Panc1 (cell line): ENCODE results near the gene SLC44A4. TPM values are rescaled to one million over a fixed set of nuclear protein-coding genes. Genes with fewer than 3 reads are reported as not detected.
"Not testable (repeated sequence)": the region's sequence is repeated elsewhere in the genome, so short reads cannot be mapped to it uniquely, and the experiment has no call there.

Experiments
- ATAC-seq: fragments of 200-7000 bp; cut with Tn5 transposase; 2 replicates; pipeline ENCODE4 v1.9.1; 2020; ENCODE audit warnings: mild to moderate bottlenecking, moderate library complexity
- BruUV-seq: library from RNA; stranded (reverse); fragments of 400-500 nt; replicated peaks from 2 replicates; lab custom pipeline; 2021; lab: Mats Ljungman, UMichigan
- CTCF ChIA-PET: fragments of 300-600 bp; sonication (Branson Sonifier 250); formaldehyde crosslinking; loops from one replicate; lab custom pipeline; 2022; ENCODE audit warnings: antibody characterized with exemption; lab: Charles Lee
- POLR2A ChIA-PET: fragments of 300-600 bp; sonication (Branson Sonifier 250); formaldehyde crosslinking; loops from one replicate; lab custom pipeline; 2022; ENCODE audit warnings: antibody characterized with exemption; lab: Charles Lee
- DNase-seq: peaks from one replicate; pipeline ENCODE4 v3.0.0-alpha.2; 2010; ENCODE audit warnings: low read depth, low spot score
- H3K27ac ChIP-seq: 2 replicates; pipeline ENCODE4 v1.5.1; 2011; ENCODE audit warnings: mild to moderate bottlenecking, low read length, inconsistent platforms
- H3K27me3 ChIP-seq: fragments of 200-500 bp; sonication (Bioruptor generic); 2 replicates; pipeline ENCODE4 v1.6.0; 2014; ENCODE audit warnings: low read length, inconsistent platforms; ENCODE audit not compliant: control insufficient read depth, insufficient read depth
- H3K36me3 ChIP-seq: fragments of 200-500 bp; sonication (Bioruptor generic); 2 replicates; pipeline ENCODE4 v1.5.1; 2014; ENCODE audit warnings: inconsistent platforms, mild to moderate bottlenecking, low read length, moderate library complexity; ENCODE audit not compliant: control insufficient read depth, insufficient read depth
- H3K4me1 ChIP-seq: 2 replicates; pipeline ENCODE4 v1.5.1; 2011; ENCODE audit warnings: inconsistent platforms, mild to moderate bottlenecking, low read length, moderate library complexity; ENCODE audit not compliant: control insufficient read depth, insufficient read depth
- H3K4me3 ChIP-seq, 2 experiments: 2 replicates each; pipeline ENCODE4 v1.5.1; 2011 to 2012; ENCODE audit warnings: low read depth in 2 of 2, low read length in 2 of 2, mild to moderate bottlenecking in 2 of 2, inconsistent platforms in 1 of 2, moderate library complexity in 1 of 2
- H3K9me3 ChIP-seq: fragments of 200-500 bp; sonication (Bioruptor generic); 2 replicates; pipeline ENCODE4 v1.5.1; 2014; ENCODE audit warnings: low read depth, mild to moderate bottlenecking, inconsistent platforms, low read length, moderate library complexity; ENCODE audit not compliant: control insufficient read depth, insufficient read depth
- CTCF ChIP-seq: fragments of 450-650 bp; IDR thresholded peaks from 2 replicates; pipeline ENCODE4 v1.5.1; 2017; ENCODE audit warnings: mild to moderate bottlenecking
- POLR2AphosphoS5 ChIP-seq: IDR thresholded peaks from 2 replicates; pipeline ENCODE4 v1.6.1; 2012; ENCODE audit warnings: mild to moderate bottlenecking, low read depth, low read length, moderate library complexity
- REST ChIP-seq, 2 experiments: IDR thresholded peaks; 2 replicates each; pipeline ENCODE4 v1.6.1; 2011 to 2012; ENCODE audit warnings: low read depth in 2 of 2, control low read depth in 1 of 2, low read length in 1 of 2, mild to moderate bottlenecking in 1 of 2, moderate library complexity in 1 of 2; ENCODE audit not compliant: insufficient read depth in 1 of 2
- SIN3A ChIP-seq: IDR thresholded peaks from 2 replicates; pipeline ENCODE4 v1.6.1; 2012; ENCODE audit warnings: low read depth, mild to moderate bottlenecking, low read length, moderate library complexity, borderline replicate concordance; ENCODE audit not compliant: insufficient read depth
- TCF7L2 ChIP-seq: IDR thresholded peaks from 2 replicates; pipeline ENCODE4 v1.6.1; 2011; ENCODE audit warnings: mild to moderate bottlenecking, low read depth, low read length, inconsistent platforms
- in situ Hi-C: cut with HindIII; loops from 2 replicates; pipeline ENCODE4 v1.10.0; 2016; ENCODE audit warnings: low sequenced_read_pairs, low pct_unique_long_range_greater_than_20kb
- intact Hi-C: fragments of 100-400 bp; cut with micrococcal nuclease; formaldehyde crosslinking; loops from one replicate; pipeline ENCODE4 v1.10.0; 2022; ENCODE audit not compliant: unreplicated experiment
- total RNA-seq: library from RNA; stranded (reverse); gene quantifications from one replicate; pipeline ENCODE4 v1.2.1, GENCODE V29; 2021; ENCODE audit not compliant: unreplicated experiment

SLC44A4 gene
- total RNA-seq, 1 experiment from 2014 or later, result 2.7 TPM

GRCh38 chr6:31864818-31865204 lies 14.0 kb downstream of the SLC44A4 start:
- ATAC-seq (no peak), DNase-seq (no peak)
- Histone ChIP-seq H3K36me3 (no peaks in the 10 kb centered on the region; the same call in 1 of the 2 replicates), H3K9me3 (no peaks in the 10 kb centered on the region), H3K27ac (peak overlapping the region; percentile 70), H3K4me3 (no peak overlapping the region), H3K4me1 (peaks cover 33% of the 10 kb centered on the region), H3K27me3 (no peaks in the 10 kb centered on the region)
- CTCF ChIA-PET, result no interaction called here
- no TSS peak for BruUV-seq
- intact Hi-C loops (no loop called here), in situ Hi-C loops (no loop called here)
- POLR2A ChIA-PET, result no interaction called here
- no peak for TF ChIP-seq SIN3A
- TF ChIP-seq TCF7L2, result no peak
- no peak for TF ChIP-seq CTCF
- no peak for TF ChIP-seq REST (IDR thresholded peaks at IDR 0.05; ENCODE audit: insufficient read depth in 1 of 2, low read depth in 2 of 2, low read length in 1 of 2)
- TF ChIP-seq POLR2AphosphoS5, result no peak

- H3K36me3 ChIP-seq, CTCF ChIA-PET, H3K9me3 ChIP-seq, DNase-seq, ATAC-seq, H3K27me3 ChIP-seq, BruUV-seq, intact Hi-C loops, in situ Hi-C loops: not testable (repeated sequence)
- peaks cover 31% of the 10 kb centered on the region for H3K4me1 ChIP-seq
- peak overlapping the region; percentile 70 for H3K27ac ChIP-seq
- H3K4me3 ChIP-seq, result peak overlapping the region; percentile 50 to 89
- POLR2A ChIA-PET, result interaction anchor here (0.6 kb wide), 1 partner anchor 73 kb away, joined by 10 read pairs; no protein-coding TSS in a partner anchor
Measured at GRCh38 chr6:31864123-31864562, 14.7 kb downstream of the SLC44A4 start.

- BruUV-seq, result no TSS peak
- H3K36me3 ChIP-seq, result no peaks in the 10 kb centered on the region; the same call in 1 of the 2 replicates
- H3K27me3 ChIP-seq, result no peaks in the 10 kb centered on the region
- intact Hi-C loops (no loop called here), in situ Hi-C loops (no loop called here)
- TF ChIP-seq REST (IDR thresholded peaks at IDR 0.05; ENCODE audit: insufficient read depth in 1 of 2, low read depth in 2 of 2, low read length in 1 of 2) (no peak), SIN3A (peak; percentile 51; the same call in 1 of the 2 replicates), POLR2AphosphoS5 (peak; percentile 75; the same call in 1 of the 2 replicates), CTCF (no peak), TCF7L2 (no peak)
- ChIA-PET POLR2A (interaction anchor here (0.6 to 0.7 kb wide), 3 partner anchors 10 to 268 kb away, joined by 3 read pairs; no protein-coding TSS in a partner anchor), CTCF (no interaction called here)
- H3K4me1 ChIP-seq, result peaks cover 26% of the 10 kb centered on the region
- peak within 1 kb of the TSS; percentile 62 to 89 for H3K4me3 ChIP-seq
- DNase-seq, result peak; percentile 33
- no peaks in the 10 kb centered on the region for H3K9me3 ChIP-seq
- peak within 1 kb of the TSS; percentile 82 for H3K27ac ChIP-seq
- ATAC-seq, result peak; percentile 87
Measured at GRCh38 chr6:31862344-31863235, 16.2 kb downstream of the SLC44A4 start, which contains the start of gene NEU1. Gene NEU1, minus strand, starts transcription at chr6:31862821. Its CDS starts 45 bp downstream, at chr6:31862776.
